ENCODE results near the gene CREB3L2.
"Not testable (repeated sequence)": the region's sequence is repeated elsewhere in the genome, so short reads cannot be mapped to it uniquely, and the experiment has no call there.

Gene CREB3L2

DNA sequence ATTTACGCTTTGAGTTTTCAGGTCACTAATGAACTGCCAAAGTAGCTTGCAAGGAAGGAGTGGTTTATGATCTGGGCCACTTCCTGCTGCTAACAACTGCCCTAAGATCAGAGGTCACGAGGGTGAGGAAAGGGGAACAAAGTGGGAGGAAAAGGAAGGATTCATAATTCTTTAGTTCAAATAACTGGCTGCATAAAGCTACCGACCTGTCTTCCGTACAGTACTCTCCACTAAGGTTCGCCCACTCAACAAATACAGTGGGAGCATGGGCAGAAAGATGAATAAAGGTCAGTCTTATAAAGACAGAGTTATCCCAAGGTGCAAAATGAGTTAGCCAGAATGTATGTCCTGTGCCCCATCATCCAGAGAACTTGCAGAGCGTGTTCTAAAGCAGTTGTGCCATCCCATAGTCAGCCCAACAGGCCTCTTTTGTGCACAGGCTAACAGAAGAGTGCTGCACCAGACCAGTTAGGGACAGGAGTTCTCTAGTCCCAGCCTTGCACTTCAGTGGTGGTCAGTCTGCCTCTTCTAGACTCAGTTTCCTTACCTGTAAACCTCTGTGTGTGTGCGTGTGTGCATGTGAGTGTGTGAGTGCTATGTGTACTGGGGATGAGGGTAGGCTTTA lies 65.9 kb downstream of the CREB3L2 start:
- no peak for FAIRE-seq

DNA sequence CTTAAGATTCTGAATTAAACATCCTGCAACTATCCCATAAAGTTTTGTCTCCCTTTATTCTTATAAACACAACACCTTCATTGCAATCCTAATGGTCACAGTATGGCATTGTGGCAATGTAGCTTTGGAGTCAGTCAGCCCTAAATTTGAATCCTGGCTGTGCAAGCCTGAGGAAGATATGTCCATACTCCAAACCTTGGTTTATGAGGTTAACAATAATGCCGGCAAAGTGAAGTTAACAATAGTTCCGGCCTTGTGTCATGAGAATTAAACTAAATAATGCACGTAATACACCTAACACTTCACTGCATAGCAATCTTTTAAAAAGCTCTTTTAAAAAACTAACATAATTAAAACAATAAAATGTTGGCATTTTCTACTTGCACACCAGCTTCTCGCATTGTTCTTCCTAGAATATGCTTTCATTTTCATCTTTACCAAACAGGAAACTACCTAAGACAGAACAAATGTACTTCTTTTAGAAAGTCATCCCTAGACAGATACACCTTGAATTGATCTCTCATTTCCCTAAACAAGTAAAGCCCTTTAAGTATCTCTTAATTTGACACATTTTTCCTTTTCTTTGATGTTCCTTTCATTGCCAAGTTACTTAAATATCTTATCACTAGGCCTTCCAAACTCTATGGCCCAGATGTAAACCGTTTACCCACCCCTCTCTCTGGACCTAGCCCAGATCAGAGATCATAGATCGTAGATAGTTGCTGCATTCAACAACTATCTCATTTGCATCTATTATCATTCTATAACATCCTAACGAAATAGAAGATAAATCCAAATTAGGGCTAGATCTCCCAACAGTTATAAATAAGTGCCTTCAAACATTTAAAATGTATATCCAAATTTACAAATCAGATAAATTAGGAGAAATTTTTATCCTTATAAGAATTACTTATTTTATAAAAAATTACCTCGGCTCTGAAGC lies 66.7 kb downstream of the CREB3L2 start:
- DNase-seq (ENCODE audit: low spot score) (no peak), FAIRE-seq (no peak)

More for the DNA sequence above, 65.9 kb downstream of the CREB3L2 start:
- no peak for DNase-seq (ENCODE audit: low spot score)

DNA sequence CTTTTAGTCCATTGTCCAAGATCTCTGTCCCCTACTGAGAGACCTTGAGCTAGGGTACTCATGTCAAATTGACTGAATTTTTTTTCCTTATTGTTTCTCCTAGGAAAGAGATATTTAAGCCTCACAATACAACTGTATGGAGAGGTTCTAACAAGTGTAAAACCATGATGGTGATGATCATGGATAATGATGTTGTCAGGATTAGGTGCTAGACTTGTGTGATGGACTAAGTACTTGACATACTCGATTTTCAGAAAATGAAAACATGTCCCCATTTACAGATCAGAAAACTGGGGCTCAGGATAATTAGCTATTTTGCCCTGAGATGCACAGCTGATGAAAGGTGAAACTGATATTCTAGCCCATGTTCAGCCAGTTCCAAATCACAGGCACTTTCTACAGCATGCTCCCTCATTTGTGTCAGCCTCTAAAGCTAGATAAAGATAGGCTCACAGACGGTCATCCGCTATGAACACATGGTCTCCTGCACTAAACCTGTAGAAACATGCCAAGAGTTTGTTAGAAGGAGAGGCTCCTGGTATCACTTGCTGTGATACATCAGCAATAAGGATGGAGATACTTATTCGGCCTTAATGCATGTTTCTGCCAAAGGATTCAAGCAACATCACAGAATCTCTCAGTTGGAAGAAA lies 67.6 kb downstream of the CREB3L2 start:
- no peak for DNase-seq (ENCODE audit: low spot score)
- FAIRE-seq: no peak

GRCh38 chr7:137933270-137934017 lies 68.4 kb downstream of the CREB3L2 start:
- DNase-seq (ENCODE audit: low spot score) (no peak), FAIRE-seq (no peak)

- no peak for DNase-seq (ENCODE audit: low spot score)
- FAIRE-seq: no peak
These were observed 69.0 kb downstream of the CREB3L2 start for GRCh38 chr7:137932881-137933269.

DNA sequence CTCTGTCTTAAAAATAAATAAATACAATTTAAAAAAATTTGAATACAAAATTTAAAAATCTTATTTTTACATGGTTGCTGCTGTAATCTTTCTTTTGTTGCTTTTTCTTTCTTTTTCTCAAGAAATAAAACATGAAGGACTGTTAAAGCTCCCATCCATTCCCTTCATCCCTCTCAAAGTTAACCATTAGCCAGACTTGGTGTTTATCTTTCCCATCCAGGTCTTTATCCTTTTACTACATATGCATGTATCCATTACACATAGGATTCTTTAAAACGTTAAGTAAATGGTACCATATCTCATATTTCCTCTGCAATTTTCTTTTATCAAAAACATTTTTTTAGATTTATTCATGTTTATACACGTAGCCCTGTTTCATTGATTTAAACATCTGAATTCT lies 70.1 kb downstream of the CREB3L2 start:
- DNase-seq (ENCODE audit: low spot score): no peak
- FAIRE-seq: no peak

DNA sequence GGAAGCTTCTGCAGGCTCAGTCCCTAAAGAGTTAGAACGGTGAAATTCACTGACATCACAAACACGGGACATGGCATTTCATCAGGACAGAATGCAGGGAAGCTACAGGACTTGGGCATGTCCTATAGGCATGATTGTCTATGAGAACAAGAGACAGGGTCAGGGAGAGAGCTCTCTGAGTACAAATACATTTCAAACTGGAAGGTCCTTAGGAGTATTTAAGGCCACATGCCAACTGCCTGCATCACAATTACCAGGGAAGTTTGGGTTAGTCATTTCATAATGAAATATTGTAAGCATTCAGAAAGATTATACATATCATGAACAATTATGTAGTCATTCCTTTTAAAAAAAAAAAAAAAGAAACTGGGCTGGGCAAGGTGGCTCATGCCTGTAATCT lies 71.3 kb downstream of the CREB3L2 start:
- no peak for DNase-seq (ENCODE audit: low spot score)
- FAIRE-seq: no peak

DNA sequence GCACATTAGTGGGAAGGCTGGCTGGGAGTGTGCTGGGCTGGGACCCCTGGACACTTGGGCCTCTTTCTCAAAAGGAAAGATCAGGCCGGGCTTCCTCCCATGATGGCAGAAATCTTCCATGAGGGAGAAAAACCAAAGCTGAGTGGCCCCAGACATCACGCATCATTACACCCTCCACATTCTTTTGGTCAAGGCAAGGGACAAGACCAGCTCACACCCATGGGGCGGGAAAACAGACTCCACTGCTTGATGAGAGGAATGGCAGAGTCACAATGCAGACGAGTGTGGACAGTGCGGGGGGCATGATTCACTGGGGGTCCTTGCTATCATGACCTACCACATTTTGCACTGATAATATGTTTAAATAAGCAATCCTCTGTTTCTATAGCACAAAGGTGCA lies 73.3 kb downstream of the CREB3L2 start:
- DNase-seq (ENCODE audit: low spot score) (no peak), FAIRE-seq (no peak)

DNA sequence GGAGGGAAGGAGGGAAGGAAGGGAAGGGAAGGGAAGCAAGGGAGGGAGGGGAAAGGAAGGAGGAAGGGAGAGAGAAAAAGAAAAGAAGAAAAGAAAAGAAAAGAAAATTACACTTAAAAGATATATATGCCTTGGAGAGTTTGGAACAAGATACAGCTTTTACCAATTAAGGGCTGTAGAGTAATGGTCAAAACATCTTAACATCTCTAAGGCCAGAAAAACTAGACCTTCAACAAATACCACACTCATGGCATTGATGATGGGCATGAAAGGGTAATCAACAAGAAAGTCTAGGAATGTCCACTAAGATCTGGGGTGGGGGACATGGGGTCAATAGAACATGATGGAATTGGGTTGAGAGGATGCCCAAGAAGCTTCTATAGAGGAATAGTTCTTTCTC lies 74.5 kb downstream of the CREB3L2 start:
- FAIRE-seq (no peak), DNase-seq (ENCODE audit: low spot score) (no peak)

GRCh38 chr7:137926206-137926605 lies 75.7 kb downstream of the CREB3L2 start:
- DNase-seq (ENCODE audit: low spot score); FAIRE-seq: not testable (repeated sequence)

GRCh38 chr7:137925754-137926153 lies 76.1 kb downstream of the CREB3L2 start:
- DNase-seq (ENCODE audit: low spot score) (no peak), FAIRE-seq (no peak)

- DNase-seq (ENCODE audit: low spot score) (no peak), FAIRE-seq (no peak)
These were observed 76.8 kb downstream of the CREB3L2 start for GRCh38 chr7:137925091-137925490.

DNA sequence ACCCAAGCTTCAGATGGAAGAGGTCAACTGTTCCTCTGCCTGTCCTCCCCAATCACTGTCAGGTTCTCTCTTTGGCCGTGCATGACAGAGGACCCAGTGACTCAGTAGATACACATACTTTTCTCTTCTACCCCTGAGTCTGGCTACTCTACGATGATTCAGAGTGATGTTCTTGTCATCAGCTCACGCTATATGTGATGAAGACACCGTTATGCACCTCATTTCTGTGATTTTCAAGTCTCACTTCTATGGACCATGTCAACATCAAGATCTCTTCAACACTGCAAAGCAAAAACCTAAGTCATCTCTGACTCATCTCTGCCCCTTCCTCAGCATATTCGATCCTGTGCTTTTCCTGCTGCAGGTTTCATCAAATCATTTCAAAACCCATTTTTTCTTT lies 78.5 kb downstream of the CREB3L2 start:
- DNase-seq (ENCODE audit: low spot score): no peak
- no peak for FAIRE-seq

DNA sequence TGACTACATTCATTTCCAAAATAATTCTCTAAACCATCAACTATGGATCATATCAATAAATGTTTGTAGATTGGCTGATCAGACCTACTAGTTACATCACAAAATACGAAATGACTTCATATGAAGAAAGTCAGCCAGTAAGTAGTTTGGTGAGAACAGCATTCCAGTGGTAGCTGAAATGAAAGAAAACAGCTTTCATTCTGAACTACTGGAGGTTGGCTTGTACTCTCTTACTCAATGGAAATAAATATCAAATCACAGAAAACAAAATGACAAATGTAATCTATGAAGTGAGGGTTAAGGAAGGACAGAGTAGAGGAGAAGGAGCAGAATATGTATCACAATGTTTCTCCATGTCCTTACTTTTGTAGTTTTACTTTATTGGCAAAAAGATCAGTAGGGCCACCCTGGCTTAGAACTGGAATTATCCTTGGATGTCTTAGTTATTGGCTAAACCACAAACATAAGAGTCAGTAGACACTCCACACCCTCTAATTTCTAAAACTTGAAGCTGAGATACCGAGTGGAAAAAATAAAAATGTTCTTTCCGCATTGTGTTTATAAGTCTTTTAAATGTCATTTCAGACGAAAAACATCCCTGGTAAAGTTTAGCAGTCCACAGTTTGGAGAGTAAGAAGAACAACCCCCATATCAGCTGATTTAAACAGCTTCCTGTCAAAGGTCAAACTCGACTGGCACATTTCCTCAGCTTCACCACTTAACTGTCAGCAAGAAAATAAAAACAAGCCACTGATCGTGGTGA lies 81.1 kb downstream of the CREB3L2 start:
- FAIRE-seq (no peak), DNase-seq (ENCODE audit: low spot score) (no peak)

DNA sequence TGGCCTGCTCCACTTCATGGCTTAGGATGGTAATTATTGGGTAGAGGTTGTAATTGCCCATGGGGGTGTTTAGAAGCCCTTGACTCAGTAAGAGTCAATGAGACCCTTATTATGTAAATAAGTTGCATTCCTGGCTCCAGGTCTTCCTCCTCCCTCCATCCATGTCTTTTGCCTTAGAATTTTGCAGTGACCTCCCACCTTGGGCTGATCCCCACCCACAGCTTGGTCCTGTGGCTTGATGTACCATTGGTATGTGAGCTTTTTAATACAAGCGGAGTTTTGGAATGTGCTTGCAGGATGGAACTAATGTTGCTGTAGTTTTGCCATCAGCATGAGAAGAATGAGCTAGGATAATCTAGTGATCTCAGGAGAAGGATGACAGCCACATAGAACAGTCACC lies 81.9 kb downstream of the CREB3L2 start:
- FAIRE-seq (no peak), DNase-seq (ENCODE audit: low spot score) (no peak)

DNA sequence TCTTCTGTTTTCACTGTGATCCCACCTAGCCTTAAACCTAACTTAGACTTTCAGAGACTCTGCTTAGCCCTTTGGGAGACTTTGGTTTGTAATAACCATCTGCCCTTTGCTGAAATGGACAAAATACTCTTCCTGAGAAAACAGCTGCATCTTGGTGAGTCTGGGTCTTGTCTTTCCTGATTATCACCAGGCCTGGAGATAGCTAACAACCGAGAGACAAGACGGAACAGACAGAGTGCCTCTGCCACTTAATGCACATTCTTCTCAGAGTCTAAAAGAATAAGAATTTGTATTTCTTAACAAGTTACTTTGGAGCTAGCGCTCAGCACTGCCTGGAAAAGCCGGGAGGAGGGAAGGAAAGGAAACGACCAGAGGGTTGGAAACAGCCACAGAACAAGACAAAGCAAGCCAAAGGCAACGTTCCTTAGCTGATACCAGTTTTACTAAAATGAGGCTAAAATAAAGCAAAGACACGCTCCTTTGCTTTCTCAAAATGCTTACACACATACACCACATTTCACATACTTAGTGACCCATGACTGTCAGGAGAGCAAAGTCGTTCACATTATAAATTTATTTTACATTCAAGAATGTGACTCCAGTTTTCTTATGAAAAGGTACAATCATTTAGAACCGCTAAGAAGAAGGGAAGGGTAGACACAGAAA lies 84.8 kb downstream of the CREB3L2 start:
- DNase-seq (ENCODE audit: low spot score) (no peak), FAIRE-seq (no peak)

DNA sequence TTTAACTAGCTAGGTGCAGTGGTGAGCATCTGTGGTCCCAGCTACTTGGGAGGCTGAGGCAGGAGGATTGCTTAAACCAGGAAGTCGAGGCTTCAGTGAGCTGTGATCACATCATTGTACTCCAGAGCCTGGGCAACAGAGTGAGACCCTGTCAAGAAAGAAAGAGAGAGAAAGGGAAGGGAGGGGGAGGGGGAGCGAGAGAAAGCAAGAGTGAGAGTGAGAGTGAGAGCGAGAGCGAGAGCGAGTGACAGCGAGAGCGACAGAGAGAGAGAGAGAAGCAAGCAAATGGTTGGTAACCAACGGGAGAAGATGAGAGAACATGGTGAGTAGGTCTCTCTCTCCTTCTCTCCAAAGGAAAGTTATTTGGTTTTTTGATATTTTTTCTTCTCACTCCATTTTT lies 85.3 kb downstream of the CREB3L2 start:
- no peak for FAIRE-seq

DNA sequence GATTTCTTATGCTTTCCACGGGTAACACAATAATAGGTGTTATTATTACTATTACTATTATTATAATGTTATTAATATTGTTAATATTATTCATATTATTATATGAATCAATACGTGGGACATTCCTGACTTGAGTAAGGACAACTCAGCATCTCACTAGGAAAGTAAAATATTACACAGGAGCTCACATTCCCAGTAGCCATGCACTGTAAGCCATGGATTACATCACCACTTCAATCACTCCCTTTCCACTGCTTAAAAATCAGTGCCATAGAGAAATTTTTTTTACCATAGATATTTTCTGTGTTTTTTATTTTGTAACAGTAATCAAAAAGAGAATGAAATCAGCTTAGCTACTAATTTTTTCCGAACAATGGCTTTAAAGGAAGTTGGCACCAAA lies 86.6 kb downstream of the CREB3L2 start:
- DNase-seq (ENCODE audit: low spot score) (no peak), FAIRE-seq (no peak)

More for the DNA sequence above, 85.3 kb downstream of the CREB3L2 start:
- no peak for DNase-seq (ENCODE audit: low spot score)

GRCh38 chr7:137913985-137914384 lies 87.9 kb downstream of the CREB3L2 start:
- no peak for FAIRE-seq

DNA sequence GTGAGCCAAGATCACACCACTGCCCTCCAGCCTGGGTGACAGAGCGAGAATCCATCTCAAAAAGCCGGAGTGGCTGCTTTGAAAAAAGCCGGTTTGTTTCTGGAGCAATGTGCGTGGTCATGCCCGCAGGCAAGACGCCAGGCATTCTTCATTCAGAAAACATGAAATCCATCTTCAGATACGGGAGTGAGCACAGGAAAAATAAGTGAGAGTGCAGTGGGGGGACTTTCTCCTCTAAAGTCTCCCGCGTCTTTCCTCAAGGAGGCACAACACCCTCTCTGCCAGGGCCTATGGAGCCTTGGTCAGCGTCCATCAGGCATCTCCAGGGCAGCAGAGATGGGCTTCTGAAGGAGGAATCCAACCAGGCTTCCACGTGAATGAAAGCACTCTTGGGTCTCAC lies 92.8 kb downstream of the CREB3L2 start:
- FAIRE-seq (no peak), DNase-seq (ENCODE audit: low spot score) (no peak)

More at GRCh38 chr7:137913985-137914384, 87.9 kb downstream of the CREB3L2 start:
- DNase-seq (ENCODE audit: low spot score): no peak
